ENCODE measurements around the gene CNBD2. TPM values are rescaled to one million over a fixed set of nuclear protein-coding genes. Genes with fewer than 3 reads are reported as not detected.
A peak's percentile ranks its signal among the peaks of the same experiment; 100 is the strongest.

The CNBD2 gene
- total and polyA plus RNA-seq, 10 of the 15 experiments (the other 5 are each of a cell fraction or from before 2014, with no cell fraction given): 0.86 to 7.4 (median 4.6) TPM

GRCh38 chr20:36028106-36028808, 59.9 kb downstream of the CNBD2 start:
- intact Hi-C loops (cut with micrococcal nuclease; ENCODE audit: unreplicated experiment): no loop called here
- SMC1A ChIA-PET (ENCODE audit: uncharacterized antibody, unreplicated experiment): interaction anchor here (0.5 to 1.2 kb wide), 3 partner anchors 11 to 945 kb away, joined by 3 read pairs; no protein-coding TSS in a partner anchor
- 0 out of 2 replicates have a peak, but pooled peaks cover 4% of the 10 kb centered on the region for H3K4me1 ChIP-seq (ENCODE audit: control insufficient read depth, insufficient read depth, low read length)
- no peak for DNase-seq (ENCODE audit: low read depth, low spot score)
- no peak overlapping the region for H2AFZ ChIP-seq (ENCODE audit: control insufficient read depth, low read depth, low read length)
- BruUV-seq (replicated peaks): no TSS peak
- no peaks in the 10 kb centered on the region; the same call in 2 of the 3 replicates for H3K9me3 ChIP-seq (replicated peaks; ENCODE audit: control insufficient read depth, insufficient read depth, low read length)
- WGBS (ENCODE audit: insufficient coverage, insufficient replicate concordance, low lambda C conversion rate, missing lambda C conversion rate): 48% methylated on average over 13 of the region's 13 CpGs
- H3K9ac ChIP-seq (ENCODE audit: control insufficient read depth, insufficient read depth, low read length): no peak overlapping the region
- TF ChIP-seq ATF3 (IDR thresholded peaks at IDR 0.05; ENCODE audit: borderline replicate concordance, extremely low read depth, low read depth, low read length) (no peak), BHLHE40 (IDR thresholded peaks at IDR 0.05; ENCODE audit: borderline replicate concordance in 1 of 2, low read depth in 2 of 2, low read length in 1 of 2) (peak; percentile 17 to 70; a peak in 2 of 4 replicates), ASH2L (IDR thresholded peaks at IDR 0.05; ENCODE audit: borderline replicate concordance, low read depth) (no peak)
- H3K4me2 ChIP-seq (ENCODE audit: control insufficient read depth, insufficient read depth): no peak overlapping the region
- FAIRE-seq: no peak
- ATAC-seq: peak; percentile 78
- H4K20me1 ChIP-seq (ENCODE audit: control insufficient read depth, insufficient read depth): no peaks in the 10 kb centered on the region
- H3K27me3 ChIP-seq (replicated peaks in 1 of 2; ENCODE audit: control insufficient read depth in 2 of 2, insufficient read depth in 2 of 2, low read length in 1 of 2): no peaks in the 10 kb centered on the region
- CTCF ChIA-PET: interaction anchor here (1.8 kb wide), 1 partner anchor 35 kb away, joined by 7 read pairs; no protein-coding TSS in a partner anchor
- no peaks in the 10 kb centered on the region for H3K79me2 ChIP-seq (ENCODE audit: control insufficient read depth, insufficient read depth, low read length)
- no peaks in the 10 kb centered on the region for H3K36me3 ChIP-seq (ENCODE audit: control insufficient read depth in 2 of 2, insufficient read depth in 2 of 2, low read length in 1 of 2)
- RAD21 ChIA-PET (ENCODE audit: unreplicated experiment): interaction anchor here (0.6 to 1.3 kb wide), 2 partner anchors 13 to 110 kb away, joined by 3 read pairs; no protein-coding TSS in a partner anchor
- POLR2A ChIA-PET: interaction anchor here (0.6 kb wide), 1 partner anchor 102 kb away, joined by 3 read pairs; no protein-coding TSS in a partner anchor
- no peak overlapping the region for H3K27ac ChIP-seq (ENCODE audit: control insufficient read depth, insufficient read depth)
- H3K4me3 ChIP-seq: no peak overlapping the region
- in situ Hi-C loops (cut with MboI): no loop called here

- FAIRE-seq (no peak), DNase-seq (ENCODE audit: low read depth, low spot score) (no peak), ATAC-seq (no peak)
- no peak overlapping the region for H2AFZ ChIP-seq (ENCODE audit: control insufficient read depth, low read depth, low read length)
- SMC1A ChIA-PET (ENCODE audit: uncharacterized antibody, unreplicated experiment): interaction anchor here (0.6 to 1.1 kb wide), 3 partner anchors 11 to 34 kb away, joined by 3 read pairs; no protein-coding TSS in a partner anchor
- intact Hi-C loops (cut with micrococcal nuclease; ENCODE audit: unreplicated experiment) (no loop called here), in situ Hi-C loops (cut with MboI) (no loop called here)
- H3K27ac ChIP-seq (ENCODE audit: control insufficient read depth, insufficient read depth): no peak overlapping the region
- no peaks in the 10 kb centered on the region for H3K36me3 ChIP-seq (ENCODE audit: control insufficient read depth in 2 of 2, insufficient read depth in 2 of 2, low read length in 1 of 2)
- WGBS (ENCODE audit: insufficient coverage, insufficient replicate concordance, low lambda C conversion rate, missing lambda C conversion rate): 32% methylated on average over 8 of the region's 8 CpGs
- no peak for TF ChIP-seq CHD4 (IDR thresholded peaks at IDR 0.05)
- no peak for TF ChIP-seq E4F1 (IDR thresholded peaks at IDR 0.05; ENCODE audit: borderline replicate concordance, partially characterized antibody)
- no peak for TF ChIP-seq FOS (IDR thresholded peaks at IDR 0.05; ENCODE audit: borderline replicate concordance, extremely low read depth, insufficient read length)
- no peak for TF ChIP-seq MYB (IDR thresholded peaks at IDR 0.05; ENCODE audit: borderline replicate concordance, low read depth, low read length)
- no peak for TF ChIP-seq PAX8 (IDR thresholded peaks at IDR 0.05)
- no peak for TF ChIP-seq RUNX3 (IDR thresholded peaks at IDR 0.05; ENCODE audit: low read length)
- TF ChIP-seq RAD51 (IDR thresholded peaks at IDR 0.05): no peak
- TF ChIP-seq ESRRA (IDR thresholded peaks at IDR 0.05; ENCODE audit: low read length): no peak
- TF ChIP-seq JUNB (IDR thresholded peaks at IDR 0.05): no peak
- H3K9me3 ChIP-seq (replicated peaks; ENCODE audit: control insufficient read depth, insufficient read depth, low read length): no peaks in the 10 kb centered on the region; the same call in 2 of the 3 replicates
- RAD21 ChIA-PET (ENCODE audit: unreplicated experiment): no interaction called here
- no peaks in the 10 kb centered on the region for H3K79me2 ChIP-seq (ENCODE audit: control insufficient read depth, insufficient read depth, low read length)
- BruUV-seq (replicated peaks): no TSS peak
- CTCF ChIA-PET: interaction anchor here (1.0 to 1.8 kb wide), 6 partner anchors 10 to 172 kb away, joined by 3 to 7 read pairs (median 3); no protein-coding TSS in a partner anchor
- H3K9ac ChIP-seq (ENCODE audit: control insufficient read depth, insufficient read depth, low read length): no peak overlapping the region
- H3K27me3 ChIP-seq (replicated peaks in 1 of 2; ENCODE audit: control insufficient read depth in 2 of 2, insufficient read depth in 2 of 2, low read length in 1 of 2): no peaks in the 10 kb centered on the region
- H4K20me1 ChIP-seq (ENCODE audit: control insufficient read depth, insufficient read depth): no peaks in the 10 kb centered on the region
- H3K4me2 ChIP-seq (ENCODE audit: control insufficient read depth, insufficient read depth): no peak overlapping the region
- H3K4me1 ChIP-seq (ENCODE audit: control insufficient read depth, insufficient read depth, low read length): 0 out of 2 replicates have a peak, but pooled peaks cover 4% of the 10 kb centered on the region
- POLR2A ChIA-PET: interaction anchor here (0.5 kb wide), 1 partner anchor 28 kb away, joined by 3 read pairs; no protein-coding TSS in a partner anchor
- no peak overlapping the region for H3K4me3 ChIP-seq
Measured at GRCh38 chr20:36030149-36030548, 61.8 kb downstream of the CNBD2 start.

Measured in GM12878 (cell line).